HL-60 (cell line): ENCODE results near the gene CKLF.

Experiments used
- DNase-seq, 2 experiments: peaks; one replicate each; pipeline ENCODE4 v3.0.0-alpha.2; 2010 to 2020; ENCODE audit warnings: low read depth in 1 of 2, low spot score in 1 of 2
- H3K27ac ChIP-seq: fragments of 250-450 bp; sonication (Bioruptor Pico); replicated peaks from 2 replicates; pipeline ENCODE4 v1.5.1; 2020; ENCODE audit warnings: mild to moderate bottlenecking, moderate library complexity
- H3K27me3 ChIP-seq: fragments of 250-450 bp; sonication (Bioruptor Pico); 2 replicates; pipeline ENCODE4 v1.5.1; 2021; ENCODE audit warnings: mild to moderate bottlenecking, moderate library complexity; ENCODE audit not compliant: insufficient read depth, poor library complexity, severe bottlenecking
- H3K4me3 ChIP-seq: replicated peaks from 2 replicates; pipeline ENCODE4 v1.5.1; 2011; ENCODE audit warnings: mild to moderate bottlenecking, control low read depth, low read length; ENCODE audit not compliant: insufficient read depth
- CTCF ChIP-seq: IDR thresholded peaks from one replicate; pipeline ENCODE4 v1.5.1; 2011; ENCODE audit warnings: low read length, control low read depth, inconsistent platforms; ENCODE audit not compliant: insufficient read depth
- GABPA ChIP-seq: IDR thresholded peaks from 2 replicates; pipeline ENCODE4 v1.6.1; 2012; ENCODE audit warnings: low read depth
- POLR2AphosphoS5 ChIP-seq: IDR thresholded peaks from 2 replicates; pipeline ENCODE4 v1.6.1; 2012; ENCODE audit warnings: low read depth
- REST ChIP-seq: IDR thresholded peaks from 2 replicates; pipeline ENCODE4 v1.6.1; 2012; ENCODE audit warnings: low read depth; ENCODE audit not compliant: insufficient replicate concordance
- SPI1 ChIP-seq: IDR thresholded peaks from 2 replicates; pipeline ENCODE4 v1.6.1; 2012; ENCODE audit warnings: low read depth, mild to moderate bottlenecking, borderline replicate concordance

The CKLF gene

GRCh38 chr16:66560107-66560506, 7.7 kb downstream of the CKLF start:
- Histone ChIP-seq H3K27me3 (no peaks in the 10 kb centered on the region), H3K4me3 (no peak overlapping the region), H3K27ac (no peak overlapping the region)
- TF ChIP-seq SPI1 = no peak
- TF ChIP-seq POLR2AphosphoS5 = no peak
- TF ChIP-seq GABPA = no peak
- TF ChIP-seq REST = no peak
- no peak for TF ChIP-seq CTCF
- no peak for DNase-seq

- TF ChIP-seq POLR2AphosphoS5 = no peak
- Histone ChIP-seq H3K4me3 (no peak overlapping the region), H3K27ac (no peak overlapping the region), H3K27me3 (no peaks in the 10 kb centered on the region)
- DNase-seq = no peak
These were observed 9.2 kb downstream of the CKLF start for GRCh38 chr16:66561381-66562080.

GRCh38 chr16:66562409-66562808, 10.0 kb downstream of the CKLF start:
- TF ChIP-seq SPI1 = no peak
- no peak for TF ChIP-seq POLR2AphosphoS5
- no peak for TF ChIP-seq CTCF
- TF ChIP-seq REST = no peak
- TF ChIP-seq GABPA = no peak
- Histone ChIP-seq H3K4me3 (no peak overlapping the region), H3K27ac (peak overlapping the region; percentile 51), H3K27me3 (no peaks in the 10 kb centered on the region)
- DNase-seq = no peak

- Histone ChIP-seq H3K4me3 (no peak overlapping the region), H3K27me3 (no peaks in the 10 kb centered on the region), H3K27ac (peak overlapping the region; percentile 51)
- TF ChIP-seq CTCF (no peak), SPI1 (no peak), POLR2AphosphoS5 (no peak), GABPA (no peak), REST (no peak)
- DNase-seq = no peak
These were observed 10.6 kb downstream of the CKLF start for GRCh38 chr16:66562986-66563385.
